GM18870 (cell line): ENCODE results near the gene ARID5B.

Source experiments
- ATAC-seq: cut with Tn5 transposase; IDR thresholded peaks from one replicate; pipeline ENCODE4 v1.9.1; 2021; ENCODE audit warnings: moderate library complexity; ENCODE audit not compliant: unreplicated experiment

ARID5B gene

GRCh38 chr10:62085821-62086220 lies 184.3 kb downstream of the ARID5B start:
- no peak for ATAC-seq

- ATAC-seq = no peak
These were observed 185.8 kb downstream of the ARID5B start for GRCh38 chr10:62087329-62087728.

GRCh38 chr10:62088786-62089185 lies 187.3 kb downstream of the ARID5B start:
- ATAC-seq = no peak

- ATAC-seq = no peak
These were observed 191.0 kb downstream of the ARID5B start for GRCh38 chr10:62092301-62093030.

GRCh38 chr10:62093863-62094291 lies 192.4 kb downstream of the ARID5B start:
- no peak for ATAC-seq

- ATAC-seq = no peak
These were observed 194.0 kb downstream of the ARID5B start for GRCh38 chr10:62095181-62096122.

- ATAC-seq = no peak
These were observed 194.9 kb downstream of the ARID5B start for GRCh38 chr10:62096256-62096933.

GRCh38 chr10:62098278-62099121 lies 197.0 kb downstream of the ARID5B start:
- ATAC-seq = no peak

GRCh38 chr10:62099299-62099698 lies 197.8 kb downstream of the ARID5B start:
- ATAC-seq = no peak

- ATAC-seq = no peak
These were observed 202.4 kb downstream of the ARID5B start for GRCh38 chr10:62103857-62104256.

GRCh38 chr10:62106929-62107519 lies 205.5 kb downstream of the ARID5B start:
- no peak for ATAC-seq

GRCh38 chr10:62108759-62109586 lies 207.5 kb downstream of the ARID5B start:
- ATAC-seq = no peak

- peak; percentile 83 for ATAC-seq
These were observed 208.2 kb downstream of the ARID5B start for GRCh38 chr10:62109587-62110293.

GRCh38 chr10:62112300-62112699 lies 210.8 kb downstream of the ARID5B start:
- no peak for ATAC-seq

- ATAC-seq = no peak
These were observed 211.5 kb downstream of the ARID5B start for GRCh38 chr10:62112963-62113362.

GRCh38 chr10:62113680-62114079 lies 212.2 kb downstream of the ARID5B start:
- no peak for ATAC-seq

- no peak for ATAC-seq
These were observed 213.8 kb downstream of the ARID5B start for GRCh38 chr10:62115321-62115720.

- no peak for ATAC-seq
These were observed 214.3 kb downstream of the ARID5B start for GRCh38 chr10:62115842-62116241.

- ATAC-seq = no peak
These were observed 215.4 kb downstream of the ARID5B start for GRCh38 chr10:62116896-62117295.
